Measurements from ENCODE around the gene ABTB2. TPM values are rescaled to one million over a fixed set of nuclear protein-coding genes. Genes with fewer than 3 reads are reported as not detected.

ABTB2 gene
- total RNA-seq, 1 donor from 2014 or later, result 72.8 TPM

DNA sequence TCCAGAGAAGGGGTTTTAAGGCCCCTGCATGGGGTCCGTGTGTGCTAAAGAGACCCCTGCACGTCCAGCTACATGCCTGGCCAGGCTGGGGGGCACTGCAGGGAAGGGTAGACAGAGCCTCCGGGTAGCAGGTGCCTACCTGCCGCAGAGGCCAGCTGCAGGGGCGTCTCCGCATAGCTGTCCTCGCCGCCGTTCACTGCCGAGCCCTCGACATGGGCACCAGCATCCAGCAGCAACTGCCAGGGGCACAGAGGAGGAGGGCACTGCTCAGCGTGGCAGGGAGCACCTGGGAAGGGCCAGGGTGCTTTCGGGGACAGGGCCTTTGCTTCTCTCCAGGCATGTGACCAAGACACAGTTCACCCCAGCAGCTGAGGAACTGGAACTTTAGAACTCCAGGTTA lies 192.7 kb downstream of the ABTB2 start:
- no peak for DNase-seq (ENCODE audit: low spot score)
- H3K27ac Mint-ChIP-seq (ENCODE audit: unreplicated experiment), result no peak overlapping the region
- H3K4me3 Mint-ChIP-seq (ENCODE audit: unreplicated experiment), result no peak overlapping the region
- peaks cover 37% of the 10 kb centered on the region for H3K27me3 Mint-ChIP-seq (ENCODE audit: unreplicated experiment)
- peaks cover 60% of the 10 kb centered on the region for H3K36me3 Mint-ChIP-seq (ENCODE audit: low read depth, unreplicated experiment)
- TF ChIP-seq, protein P1, sequence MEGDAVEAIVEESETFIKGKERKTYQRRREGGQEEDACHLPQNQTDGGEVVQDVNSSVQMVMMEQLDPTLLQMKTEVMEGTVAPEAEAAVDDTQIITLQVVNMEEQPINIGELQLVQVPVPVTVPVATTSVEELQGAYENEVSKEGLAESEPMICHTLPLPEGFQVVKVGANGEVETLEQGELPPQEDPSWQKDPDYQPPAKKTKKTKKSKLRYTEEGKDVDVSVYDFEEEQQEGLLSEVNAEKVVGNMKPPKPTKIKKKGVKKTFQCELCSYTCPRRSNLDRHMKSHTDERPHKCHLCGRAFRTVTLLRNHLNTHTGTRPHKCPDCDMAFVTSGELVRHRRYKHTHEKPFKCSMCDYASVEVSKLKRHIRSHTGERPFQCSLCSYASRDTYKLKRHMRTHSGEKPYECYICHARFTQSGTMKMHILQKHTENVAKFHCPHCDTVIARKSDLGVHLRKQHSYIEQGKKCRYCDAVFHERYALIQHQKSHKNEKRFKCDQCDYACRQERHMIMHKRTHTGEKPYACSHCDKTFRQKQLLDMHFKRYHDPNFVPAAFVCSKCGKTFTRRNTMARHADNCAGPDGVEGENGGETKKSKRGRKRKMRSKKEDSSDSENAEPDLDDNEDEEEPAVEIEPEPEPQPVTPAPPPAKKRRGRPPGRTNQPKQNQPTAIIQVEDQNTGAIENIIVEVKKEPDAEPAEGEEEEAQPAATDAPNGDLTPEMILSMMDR (IDR thresholded peaks at IDR 0.05; ENCODE audit: unreplicated experiment), result no peak
- peaks cover 11% of the 10 kb centered on the region for H3K4me1 Mint-ChIP-seq (ENCODE audit: unreplicated experiment)
- H3K9me3 Mint-ChIP-seq (ENCODE audit: unreplicated experiment), result no peaks in the 10 kb centered on the region

DNA sequence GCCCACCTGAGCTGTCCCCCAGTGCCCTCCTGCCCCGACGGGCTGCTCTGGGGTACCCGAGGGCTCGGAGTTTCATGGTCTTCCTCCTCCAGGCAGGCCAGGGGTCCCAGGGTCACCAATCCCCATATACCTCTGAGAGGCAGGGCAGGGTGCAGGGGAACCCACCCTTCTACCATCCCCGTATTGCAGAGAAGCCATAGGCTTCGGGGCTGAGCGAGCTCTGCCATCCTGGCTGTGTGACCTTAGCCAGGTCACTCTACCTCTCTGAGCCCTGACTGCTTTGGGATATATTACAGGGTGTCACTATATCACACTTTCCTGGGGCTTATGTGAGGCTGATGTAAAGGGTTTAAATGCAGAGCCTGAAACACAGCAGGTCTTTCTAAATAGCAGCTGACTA lies 195.0 kb downstream of the ABTB2 start:
- peaks cover 37% of the 10 kb centered on the region for H3K27me3 Mint-ChIP-seq (ENCODE audit: unreplicated experiment)

DNA sequence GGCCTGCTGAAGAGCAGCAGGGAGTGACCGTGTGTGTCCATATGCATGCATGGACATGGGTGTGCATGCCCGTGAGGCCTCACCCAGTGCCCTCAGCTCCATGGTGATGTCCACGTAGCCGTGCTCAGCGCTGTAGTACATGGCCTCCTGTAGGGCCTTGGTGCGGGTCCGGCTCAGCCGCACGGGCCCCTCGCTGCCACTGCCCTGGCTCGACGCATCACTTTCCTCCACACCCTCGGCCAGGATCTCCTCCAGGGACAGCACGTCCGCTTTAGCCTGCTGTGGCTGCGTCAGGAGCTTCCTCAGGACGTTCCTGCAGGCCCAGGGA lies 195.4 kb downstream of the ABTB2 start:
- peaks cover 36% of the 10 kb centered on the region for H3K27me3 Mint-ChIP-seq (ENCODE audit: unreplicated experiment)
- H3K4me1 Mint-ChIP-seq (ENCODE audit: unreplicated experiment), result no peaks in the 10 kb centered on the region
- no peak overlapping the region for H3K27ac Mint-ChIP-seq (ENCODE audit: unreplicated experiment)
- peaks cover 54% of the 10 kb centered on the region for H3K36me3 Mint-ChIP-seq (ENCODE audit: low read depth, unreplicated experiment)
- TF ChIP-seq, protein P1 (IDR thresholded peaks at IDR 0.05; ENCODE audit: unreplicated experiment), result no peak
- no peaks in the 10 kb centered on the region for H3K9me3 Mint-ChIP-seq (ENCODE audit: unreplicated experiment)
- no peak overlapping the region for H3K4me3 Mint-ChIP-seq (ENCODE audit: unreplicated experiment)
- DNase-seq (ENCODE audit: low spot score), result no peak

More for the DNA sequence above, 195.0 kb downstream of the ABTB2 start:
- H3K36me3 Mint-ChIP-seq (ENCODE audit: low read depth, unreplicated experiment), result peaks cover 53% of the 10 kb centered on the region
- TF ChIP-seq, protein P1 (IDR thresholded peaks at IDR 0.05; ENCODE audit: unreplicated experiment), result no peak
- H3K27ac Mint-ChIP-seq (ENCODE audit: unreplicated experiment), result peak overlapping the region; percentile 52
- DNase-seq (ENCODE audit: low spot score), result no peak
- H3K4me3 Mint-ChIP-seq (ENCODE audit: unreplicated experiment), result no peak overlapping the region
- H3K9me3 Mint-ChIP-seq (ENCODE audit: unreplicated experiment), result no peaks in the 10 kb centered on the region
- no peaks in the 10 kb centered on the region for H3K4me1 Mint-ChIP-seq (ENCODE audit: unreplicated experiment)

DNA sequence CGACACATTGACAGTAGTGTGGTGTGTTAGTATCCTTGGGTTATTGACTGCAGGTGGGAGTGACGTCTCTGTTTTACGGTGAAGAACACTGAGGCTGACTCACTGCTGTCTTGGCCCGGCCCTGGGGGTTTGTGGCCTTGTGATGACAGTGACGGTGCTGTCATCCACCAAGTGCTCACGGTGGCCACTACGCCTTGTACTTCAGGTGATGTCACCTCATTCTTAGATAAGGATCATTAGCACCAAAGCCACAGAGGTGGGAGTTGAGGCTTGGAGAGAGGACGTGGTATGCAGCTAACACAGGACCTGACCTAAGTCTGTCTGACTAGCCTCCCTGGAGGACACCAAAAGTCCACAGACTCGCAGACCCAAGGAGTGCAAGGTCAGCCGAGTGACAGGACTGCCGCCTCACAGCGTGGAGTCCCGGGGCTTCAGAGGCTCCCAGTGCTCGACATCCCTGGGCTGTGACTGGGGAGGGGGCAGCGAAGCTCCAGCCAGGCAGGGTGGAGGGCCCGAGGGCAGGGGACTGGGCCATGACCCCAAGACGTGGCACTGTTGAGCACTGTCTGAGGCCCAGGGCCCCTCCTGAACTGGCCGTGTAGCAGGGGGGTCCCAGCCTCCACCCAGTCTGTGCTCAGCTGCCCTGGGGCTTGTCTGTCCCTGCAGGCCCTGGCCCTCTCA lies 195.9 kb downstream of the ABTB2 start:
- TF ChIP-seq, protein P1 (IDR thresholded peaks at IDR 0.05; ENCODE audit: unreplicated experiment), result no peak
- H3K36me3 Mint-ChIP-seq (ENCODE audit: low read depth, unreplicated experiment), result peaks cover 51% of the 10 kb centered on the region
- peaks cover 32% of the 10 kb centered on the region for H3K27me3 Mint-ChIP-seq (ENCODE audit: unreplicated experiment)
- no peaks in the 10 kb centered on the region for H3K4me1 Mint-ChIP-seq (ENCODE audit: unreplicated experiment)
- no peak overlapping the region for H3K4me3 Mint-ChIP-seq (ENCODE audit: unreplicated experiment)
- DNase-seq (ENCODE audit: low spot score), result no peak
- no peak overlapping the region for H3K27ac Mint-ChIP-seq (ENCODE audit: unreplicated experiment)
- no peaks in the 10 kb centered on the region for H3K9me3 Mint-ChIP-seq (ENCODE audit: unreplicated experiment)

DNA sequence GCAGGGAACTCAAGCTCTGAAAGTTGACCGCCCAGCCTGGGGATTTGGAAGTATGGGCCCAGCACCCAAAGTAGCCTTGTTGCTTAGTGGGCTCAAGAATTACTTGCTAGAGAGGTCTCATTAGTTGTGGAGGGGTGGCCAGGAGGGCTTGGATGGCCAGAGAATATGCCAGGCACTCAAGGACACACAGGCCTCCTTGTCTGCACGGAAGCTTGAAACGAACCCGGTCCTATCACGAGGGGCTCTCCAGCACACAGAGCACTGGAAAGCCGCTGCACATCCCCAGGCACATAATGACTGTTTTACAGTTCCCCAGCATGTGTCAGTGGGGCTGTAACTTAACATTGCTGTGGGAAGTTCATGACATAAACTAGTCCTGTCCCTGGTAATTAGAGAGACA lies 196.4 kb downstream of the ABTB2 start:
- peak overlapping the region; percentile 73 for H3K4me3 Mint-ChIP-seq (ENCODE audit: unreplicated experiment)

More for the DNA sequence above, 196.4 kb downstream of the ABTB2 start:
- no peak overlapping the region for H3K27ac Mint-ChIP-seq (ENCODE audit: unreplicated experiment)
- peaks cover 48% of the 10 kb centered on the region for H3K36me3 Mint-ChIP-seq (ENCODE audit: low read depth, unreplicated experiment)
- TF ChIP-seq, protein P1 (IDR thresholded peaks at IDR 0.05; ENCODE audit: unreplicated experiment), result no peak
- H3K27me3 Mint-ChIP-seq (ENCODE audit: unreplicated experiment), result peaks cover 31% of the 10 kb centered on the region
- no peaks in the 10 kb centered on the region for H3K4me1 Mint-ChIP-seq (ENCODE audit: unreplicated experiment)
- H3K9me3 Mint-ChIP-seq (ENCODE audit: unreplicated experiment), result no peaks in the 10 kb centered on the region
- no peak for DNase-seq (ENCODE audit: low spot score)
